GM18868 (cell line): ENCODE data around the gene ABHD5.
A peak's percentile ranks its signal among the peaks of the same experiment; 100 is the strongest.

Source experiments
- ATAC-seq: cut with Tn5 transposase; IDR thresholded peaks from one replicate; pipeline ENCODE4 v1.9.1; 2021; ENCODE audit warnings: mild to moderate bottlenecking, moderate library complexity; ENCODE audit not compliant: unreplicated experiment

ABHD5 gene

GRCh38 chr3:43753741-43754715 is 63.3 kb downstream of the ABHD5 start:
- no peak for ATAC-seq

DNA sequence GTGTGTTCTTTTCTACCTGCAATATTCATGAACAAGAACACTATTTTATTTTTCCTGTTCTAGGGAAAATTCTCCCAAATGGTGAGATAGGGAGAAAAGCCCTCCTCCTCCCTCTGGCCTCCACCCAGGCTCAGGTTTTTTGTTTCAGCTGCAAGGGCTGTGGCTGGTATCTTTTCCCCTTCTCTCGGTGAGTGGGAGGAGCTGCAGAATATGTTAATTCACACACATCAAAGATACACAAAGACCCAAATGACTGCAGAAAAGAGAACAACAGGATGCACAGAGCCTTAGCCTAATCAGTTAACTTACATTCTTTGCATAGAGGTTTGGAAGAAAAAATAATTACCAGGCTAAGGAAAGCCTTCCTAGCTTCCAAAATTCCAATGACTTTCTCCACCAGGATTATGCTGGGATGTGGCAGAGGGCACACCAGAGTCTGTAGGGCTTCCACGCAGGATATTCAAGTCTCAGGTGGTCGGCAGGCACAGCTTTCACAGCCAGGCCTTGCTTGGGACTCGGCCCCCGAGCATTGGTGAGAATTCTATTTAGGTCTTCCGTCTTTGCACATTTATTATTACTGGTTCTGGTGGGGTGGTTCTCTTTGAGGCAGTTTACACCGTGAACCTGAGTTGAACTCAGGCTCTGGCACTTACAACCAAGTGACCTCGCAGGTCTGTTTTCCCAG is 64.9 kb downstream of the ABHD5 start:
- ATAC-seq = no peak

GRCh38 chr3:43757666-43758321 is 67.1 kb downstream of the ABHD5 start:
- no peak for ATAC-seq

DNA sequence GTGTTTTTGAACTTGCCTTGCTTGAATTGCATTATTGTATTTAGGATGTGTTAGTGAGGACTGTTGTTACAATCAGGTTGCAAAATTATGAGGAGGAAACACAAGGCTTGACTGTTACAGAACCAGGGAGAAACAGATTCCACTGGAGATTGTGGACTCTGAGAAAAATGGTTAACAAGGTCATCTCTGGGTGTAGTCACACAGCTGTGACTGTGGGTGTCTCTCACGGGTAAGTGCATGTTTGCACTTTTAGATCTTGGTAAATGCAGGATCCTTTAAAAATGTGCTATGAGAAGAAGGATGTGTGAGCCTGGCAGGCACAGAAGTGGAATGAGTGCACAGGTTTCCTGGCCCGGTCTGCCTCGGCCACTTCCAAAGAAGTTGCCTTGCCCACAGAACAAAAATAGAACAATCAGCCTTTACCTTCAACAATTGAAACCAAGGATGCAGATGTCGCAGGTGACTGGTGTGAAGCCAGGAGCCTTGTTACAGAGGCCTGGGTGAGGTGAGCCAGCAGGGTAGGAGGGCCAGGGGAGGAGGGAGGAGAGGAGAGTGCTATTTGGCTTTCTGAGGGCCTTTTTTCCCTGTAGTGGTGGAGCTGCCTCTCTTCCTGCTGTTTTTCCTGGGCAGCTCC is 68.0 kb downstream of the ABHD5 start:
- no peak for ATAC-seq

DNA sequence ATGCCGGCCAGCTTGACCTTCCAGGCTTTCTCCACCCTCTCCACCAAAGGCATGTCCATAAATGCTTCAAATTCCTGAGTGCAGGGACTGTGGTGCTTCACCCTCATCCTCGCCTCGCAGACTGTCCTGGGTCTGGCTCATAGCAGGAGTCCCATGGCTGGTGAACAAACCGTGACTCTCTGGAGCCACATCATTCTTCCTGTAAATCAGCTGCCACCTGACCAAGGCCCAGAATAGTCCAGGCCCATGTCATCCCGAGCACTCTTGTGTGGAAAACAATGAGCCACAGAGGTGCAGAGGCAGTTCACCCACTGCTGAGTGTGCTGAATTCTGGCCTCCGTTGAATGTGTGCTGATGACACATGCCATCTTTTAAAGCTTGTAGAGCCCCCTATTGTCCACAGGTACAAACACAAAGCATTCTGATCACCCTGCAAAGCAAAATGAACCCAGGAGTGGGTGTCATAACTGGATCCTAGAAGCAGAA is 68.6 kb downstream of the ABHD5 start:
- no peak for ATAC-seq

- no peak for ATAC-seq
These were observed 69.2 kb downstream of the ABHD5 start for GRCh38 chr3:43759938-43760337.

- no peak for ATAC-seq
These were observed 70.2 kb downstream of the ABHD5 start for GRCh38 chr3:43760938-43761337.

- no peak for ATAC-seq
These were observed 71.7 kb downstream of the ABHD5 start for GRCh38 chr3:43762451-43762850.

DNA sequence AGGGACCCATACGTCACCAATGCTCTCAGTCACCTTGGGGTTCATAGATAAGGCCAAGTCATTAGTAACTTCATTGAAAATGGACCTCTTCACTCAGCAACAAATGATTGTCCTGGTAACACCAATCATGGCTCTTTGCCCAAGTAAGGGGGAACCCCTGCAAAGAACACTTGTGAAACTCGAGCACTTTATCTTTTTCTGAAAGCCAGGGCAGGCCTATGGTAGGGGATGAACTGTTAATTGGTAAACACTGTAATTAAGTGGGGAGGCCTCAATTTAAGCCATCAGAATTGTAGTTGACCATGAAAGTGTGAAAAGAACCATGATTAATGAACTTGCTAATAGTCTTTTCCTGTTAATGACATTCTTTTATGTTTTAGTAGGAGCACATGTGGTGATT is 73.3 kb downstream of the ABHD5 start:
- no peak for ATAC-seq

DNA sequence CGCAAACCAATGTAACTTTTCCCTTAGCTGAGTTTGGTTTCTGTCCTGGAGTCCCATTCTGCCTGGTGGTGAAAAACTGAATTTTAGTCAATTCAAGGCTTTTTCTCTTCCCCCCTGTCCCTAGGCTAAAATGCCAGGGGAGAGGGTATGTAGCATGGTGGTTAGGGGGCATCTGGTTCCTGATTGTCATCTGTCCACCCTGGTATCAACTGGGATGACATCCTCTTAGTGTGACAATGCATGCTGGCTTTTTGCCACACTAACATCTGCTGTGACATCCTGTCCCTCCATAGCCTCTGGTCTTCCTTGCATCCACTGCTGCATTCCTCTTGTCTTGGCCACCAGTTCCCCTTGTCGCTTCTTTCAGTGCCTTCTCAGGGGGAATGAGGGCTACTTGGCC is 73.7 kb downstream of the ABHD5 start:
- ATAC-seq = no peak

- ATAC-seq = no peak
These were observed 74.8 kb downstream of the ABHD5 start for GRCh38 chr3:43765521-43765971.

GRCh38 chr3:43766672-43767465 is 76.1 kb downstream of the ABHD5 start:
- no peak for ATAC-seq

DNA sequence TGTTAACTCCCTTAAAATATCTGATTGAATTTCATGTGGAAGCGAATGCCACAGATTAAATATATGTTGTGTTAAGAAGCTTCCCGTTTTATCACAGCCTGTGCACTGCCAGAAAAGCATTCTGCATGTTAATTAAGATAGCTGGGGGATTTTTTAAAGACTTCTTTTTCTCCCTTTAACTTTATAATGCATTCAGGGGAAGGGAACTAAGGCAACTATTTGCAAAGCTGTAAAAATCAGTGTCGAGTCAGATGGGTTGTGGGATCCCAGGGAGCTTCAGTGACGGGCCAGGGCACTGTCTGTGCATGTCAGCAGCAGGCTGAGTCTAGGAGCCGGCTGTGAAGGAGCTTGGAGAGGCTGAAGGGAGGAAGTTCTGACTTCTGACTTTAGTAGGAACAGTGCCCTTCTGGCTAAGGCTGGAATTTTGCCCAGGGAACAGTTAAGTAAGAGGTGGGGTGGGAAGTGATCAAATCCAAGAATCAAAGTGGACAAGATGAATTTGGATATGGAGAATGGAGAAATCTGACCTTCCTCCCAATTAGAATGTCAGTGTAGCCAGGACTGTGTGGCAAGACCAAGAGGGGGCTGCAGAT is 77.7 kb downstream of the ABHD5 start:
- no peak for ATAC-seq

DNA sequence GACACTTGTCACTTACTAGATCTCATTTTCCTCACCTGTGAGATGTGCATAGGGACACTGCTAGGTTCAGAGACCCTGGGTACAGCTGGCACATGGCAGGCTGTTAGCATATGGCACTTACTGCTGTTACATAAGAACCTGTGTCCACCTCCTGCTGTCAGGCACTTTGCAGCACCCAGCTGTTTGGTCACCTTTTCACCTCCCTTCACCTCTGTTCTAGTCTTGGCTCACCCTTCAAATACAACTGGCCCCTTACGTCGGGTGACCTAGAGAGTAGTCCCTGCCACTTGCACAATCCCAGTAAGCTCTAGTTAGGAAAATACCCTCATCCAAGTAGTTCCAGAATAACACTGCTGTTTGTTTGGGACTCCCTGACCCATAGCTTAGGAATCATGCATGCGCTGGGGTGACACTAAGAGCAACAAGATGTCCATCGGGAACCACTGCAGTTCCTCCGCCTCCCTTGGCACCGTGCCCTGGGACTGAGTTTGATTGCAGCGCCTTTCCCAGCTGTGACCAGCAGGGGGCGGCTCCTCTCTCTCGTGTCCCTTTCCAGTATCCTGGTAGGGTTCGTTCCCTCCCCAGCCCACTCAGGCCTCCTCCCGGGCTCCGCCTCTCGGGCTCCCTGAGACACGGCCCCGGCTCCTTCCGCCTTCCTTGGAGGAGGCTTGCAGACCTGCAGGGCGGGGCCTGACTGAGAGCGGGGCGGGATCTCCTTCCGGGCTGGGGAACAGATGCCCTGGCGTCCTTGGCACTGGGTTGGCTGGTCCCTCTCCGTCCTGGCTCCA is 78.6 kb downstream of the ABHD5 start:
- peak; percentile 63 for ATAC-seq

GRCh38 chr3:43769885-43770425 is 79.2 kb downstream of the ABHD5 start:
- ATAC-seq = no peak

DNA sequence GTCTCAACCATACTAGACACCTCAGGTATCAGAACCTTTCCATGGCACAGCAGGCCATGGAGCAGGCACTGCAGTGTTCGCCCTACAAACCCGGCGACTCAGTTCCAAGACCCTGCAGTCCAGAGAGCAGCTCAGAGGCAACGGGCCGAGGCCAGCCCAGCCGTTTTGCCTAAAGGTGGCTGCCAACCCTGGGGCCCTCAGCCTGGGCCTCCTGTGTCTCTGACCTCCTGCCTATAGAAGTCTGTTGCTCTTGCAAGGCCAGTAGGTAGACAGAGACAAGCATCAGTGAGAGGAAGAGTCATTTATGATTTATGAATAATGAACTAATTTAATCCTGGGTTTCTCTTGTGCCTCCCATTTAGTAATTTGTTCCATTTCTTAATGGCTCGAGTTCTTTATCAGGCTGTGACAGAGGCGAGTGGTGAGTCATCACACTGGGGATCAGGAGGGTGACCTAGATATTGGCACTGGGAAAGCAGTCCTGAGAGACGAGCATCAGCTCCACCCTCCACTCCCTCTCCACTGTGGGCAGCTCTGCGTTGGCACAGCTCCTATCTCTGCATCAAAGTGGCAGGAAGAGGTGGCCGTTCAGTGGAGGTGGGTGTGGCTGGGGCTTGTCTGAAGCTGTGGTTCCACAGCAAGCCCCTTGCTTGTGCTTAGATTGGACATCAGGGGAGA is 79.8 kb downstream of the ABHD5 start:
- no peak for ATAC-seq

DNA sequence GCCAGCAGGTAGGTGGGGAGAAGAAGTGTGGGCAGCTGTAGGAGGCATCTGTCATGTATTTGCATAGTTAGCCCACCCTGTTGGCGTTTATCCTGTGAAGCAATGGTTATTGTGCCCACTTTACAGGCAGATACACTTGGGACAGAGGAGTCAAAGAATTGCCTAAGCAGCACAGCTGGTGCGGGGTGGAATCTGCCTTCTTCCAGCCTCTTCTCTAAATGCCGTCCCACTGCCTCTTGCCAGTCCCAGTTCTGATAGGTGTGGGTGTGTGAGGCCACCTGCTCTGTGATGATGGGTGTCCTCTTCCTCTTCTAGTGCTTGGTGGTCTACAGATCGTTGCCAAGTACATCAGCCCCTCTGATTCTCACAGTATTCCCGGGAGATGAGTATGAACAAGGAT is 80.9 kb downstream of the ABHD5 start:
- no peak for ATAC-seq
